CD4-positive, alpha-beta T cell treated with Interleukin-4 for 4 hours (primary cell): ENCODE results near the gene LMTK2.

Source experiments
- DNase-seq: peaks from one replicate; pipeline ENCODE4 v3.0.0-alpha.2; 2020

Gene LMTK2

GRCh38 chr7:98240961-98241673 is 134.5 kb downstream of the LMTK2 start:
- DNase-seq: no peak

GRCh38 chr7:98241674-98242241 is 135.1 kb downstream of the LMTK2 start:
- DNase-seq: no peak

DNA sequence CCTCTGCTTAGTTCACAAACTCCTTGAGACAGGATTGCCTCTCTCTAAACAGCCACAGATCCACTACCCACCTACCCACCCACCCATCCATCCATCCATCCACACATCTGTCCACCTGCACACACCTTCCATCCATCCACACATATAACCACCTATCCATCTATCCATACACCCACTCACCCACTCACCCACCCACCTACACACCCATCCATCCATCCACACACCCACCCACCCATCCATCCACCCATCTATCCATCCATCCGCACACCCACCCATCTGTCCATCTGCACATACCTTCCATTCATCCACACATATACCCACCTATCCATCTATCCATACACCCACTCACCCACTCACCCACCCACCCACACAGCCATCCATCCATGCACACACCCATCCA is 135.7 kb downstream of the LMTK2 start:
- DNase-seq: no peak

DNA sequence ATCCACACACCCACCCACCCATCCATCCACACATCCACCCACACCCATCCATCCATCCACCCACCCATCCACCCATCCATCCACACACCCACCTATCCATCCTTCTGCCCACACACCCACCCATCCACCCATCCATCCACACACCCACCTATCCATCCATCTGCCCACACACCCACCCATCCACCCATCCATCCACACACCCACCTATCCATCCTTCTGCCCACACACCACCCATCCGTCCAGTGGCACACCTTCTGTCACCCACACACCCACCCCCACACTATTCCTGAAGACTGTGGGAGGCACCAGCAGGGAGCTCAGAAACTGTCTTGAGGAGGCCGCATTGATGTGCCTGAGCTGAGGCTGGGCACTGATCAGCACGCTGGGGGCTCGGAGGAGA is 136.3 kb downstream of the LMTK2 start:
- DNase-seq: no peak

GRCh38 chr7:98244871-98245270 is 138.2 kb downstream of the LMTK2 start:
- no peak for DNase-seq

DNA sequence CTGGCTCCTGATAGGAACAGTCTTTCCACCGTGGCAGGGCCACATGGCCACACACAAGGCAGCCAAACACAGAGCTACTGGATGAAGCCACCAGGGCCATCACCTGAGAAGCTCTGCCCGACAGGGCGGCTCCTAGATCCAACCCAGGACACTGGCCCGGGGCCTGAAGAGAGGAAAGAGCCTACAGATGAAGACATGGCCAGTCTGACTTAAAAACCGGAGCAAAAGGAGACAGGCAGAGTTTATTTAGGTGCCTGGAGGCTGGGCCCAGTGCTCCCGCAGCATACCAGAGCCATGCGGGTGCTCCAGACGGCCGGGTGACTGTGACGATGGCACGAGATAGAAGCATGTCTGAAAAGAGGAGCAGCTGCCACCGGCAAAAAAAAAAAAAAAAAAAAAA is 141.5 kb downstream of the LMTK2 start:
- no peak for DNase-seq

GRCh38 chr7:98249106-98249505 is 142.4 kb downstream of the LMTK2 start:
- peak; percentile 2 for DNase-seq

DNA sequence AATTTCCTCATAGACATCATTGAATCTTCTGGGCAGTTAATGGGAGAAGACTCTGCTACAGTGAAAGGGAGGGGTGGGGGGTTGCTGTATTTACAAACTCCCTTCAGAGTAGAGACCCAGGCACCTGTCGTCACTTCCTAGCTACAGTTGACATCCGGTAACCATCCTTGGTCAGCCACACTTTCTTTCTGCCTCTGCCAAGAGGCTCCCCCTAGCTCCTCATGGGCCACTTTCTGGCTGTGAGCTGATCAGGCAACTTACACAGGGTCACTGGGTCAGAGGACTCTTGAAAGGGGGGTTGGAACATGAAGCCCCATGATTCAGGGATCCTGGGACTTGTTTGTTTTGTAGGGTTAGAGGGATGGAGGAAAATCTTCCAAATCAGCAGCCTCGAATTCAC is 144.1 kb downstream of the LMTK2 start:
- peak; percentile 58 for DNase-seq

GRCh38 chr7:98251231-98251600 is 144.6 kb downstream of the LMTK2 start:
- peak; percentile 63 for DNase-seq

- peak; percentile 84 for DNase-seq
Measured at GRCh38 chr7:98251601-98252424, 145.2 kb downstream of the LMTK2 start, which contains the start of gene TECPR1. Gene TECPR1 (minus strand): TSS chr7:98252232. CDS start chr7:98246146, 6,086 bp downstream.

GRCh38 chr7:98252425-98253054 is 145.9 kb downstream of the LMTK2 start:
- no peak for DNase-seq

DNA sequence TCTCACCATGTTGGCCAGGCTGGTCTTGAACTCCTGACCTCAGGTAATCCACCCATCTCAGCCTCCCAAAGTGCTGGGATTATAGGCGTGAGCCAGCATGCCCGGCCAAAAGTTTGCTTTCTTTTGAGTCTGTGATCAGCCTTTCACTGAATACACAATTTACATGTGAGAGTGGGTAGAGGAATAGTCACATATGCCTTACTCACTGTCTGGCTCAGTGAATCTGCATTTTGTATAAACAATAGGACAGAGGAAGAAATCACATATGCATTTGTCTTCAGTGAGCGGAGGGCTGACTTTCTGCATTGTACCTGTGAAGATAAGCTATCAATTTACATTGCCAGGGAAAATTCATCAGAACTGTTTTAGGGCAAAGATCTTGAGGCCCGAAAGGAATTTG is 147.9 kb downstream of the LMTK2 start:
- DNase-seq: no peak

GRCh38 chr7:98254951-98255610 is 148.4 kb downstream of the LMTK2 start:
- DNase-seq: peak; percentile 40

GRCh38 chr7:98256431-98256830 is 149.8 kb downstream of the LMTK2 start:
- DNase-seq: no peak

- DNase-seq: no peak
Measured at GRCh38 chr7:98257701-98258100, 151.0 kb downstream of the LMTK2 start.
